ENCODE results near the gene USP17L29. TPM values are rescaled to one million over a fixed set of nuclear protein-coding genes. Genes with fewer than 3 reads are reported as not detected.
A peak's percentile ranks its signal among the peaks of the same experiment; 100 is the strongest.
"Not testable (repeated sequence)": the region's sequence is repeated elsewhere in the genome, so short reads cannot be mapped to it uniquely, and the experiment has no call there.

USP17L29 gene
- total RNA-seq, 6 experiments from 2014 or later = not detected

DNA sequence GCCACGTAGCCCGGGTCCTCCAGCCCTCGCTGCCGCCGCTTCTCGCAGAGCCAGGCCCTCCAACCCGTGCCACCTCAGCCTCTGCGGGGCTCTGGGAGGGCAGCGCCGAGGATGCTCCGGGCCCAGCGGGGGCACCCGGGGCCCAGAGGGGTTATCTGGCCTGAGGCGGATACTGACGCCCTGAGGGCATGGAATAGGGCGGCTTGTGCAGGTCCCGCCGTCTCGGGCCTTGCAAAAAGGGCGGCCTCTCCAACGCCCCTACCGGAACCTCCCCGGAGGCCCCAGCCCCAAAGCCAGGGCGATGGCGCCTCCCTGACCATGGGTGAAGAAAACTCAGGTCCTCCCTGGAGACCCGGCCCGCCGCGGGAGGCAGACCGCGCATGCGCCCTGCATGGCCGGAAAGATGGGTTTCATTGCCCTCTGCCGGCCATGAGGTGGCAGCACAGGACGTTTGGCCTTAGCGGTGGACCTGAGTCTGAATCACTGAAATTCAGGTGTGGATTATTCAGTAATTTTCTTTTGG lies 27.6 kb downstream of the USP17L29 start:
- H3K4me3 Mint-ChIP-seq; H3K36me3 Mint-ChIP-seq (ENCODE audit: low read depth); H3K27me3 Mint-ChIP-seq (ENCODE audit: insufficient read depth); H3K27ac Mint-ChIP-seq; H3K4me1 Mint-ChIP-seq (ENCODE audit: low read depth): not testable (repeated sequence)
- H3K9me3 Mint-ChIP-seq = peaks cover 29% of the 10 kb centered on the region
- DNase-seq = peak; percentile 22
- TF ChIP-seq, protein P1, sequence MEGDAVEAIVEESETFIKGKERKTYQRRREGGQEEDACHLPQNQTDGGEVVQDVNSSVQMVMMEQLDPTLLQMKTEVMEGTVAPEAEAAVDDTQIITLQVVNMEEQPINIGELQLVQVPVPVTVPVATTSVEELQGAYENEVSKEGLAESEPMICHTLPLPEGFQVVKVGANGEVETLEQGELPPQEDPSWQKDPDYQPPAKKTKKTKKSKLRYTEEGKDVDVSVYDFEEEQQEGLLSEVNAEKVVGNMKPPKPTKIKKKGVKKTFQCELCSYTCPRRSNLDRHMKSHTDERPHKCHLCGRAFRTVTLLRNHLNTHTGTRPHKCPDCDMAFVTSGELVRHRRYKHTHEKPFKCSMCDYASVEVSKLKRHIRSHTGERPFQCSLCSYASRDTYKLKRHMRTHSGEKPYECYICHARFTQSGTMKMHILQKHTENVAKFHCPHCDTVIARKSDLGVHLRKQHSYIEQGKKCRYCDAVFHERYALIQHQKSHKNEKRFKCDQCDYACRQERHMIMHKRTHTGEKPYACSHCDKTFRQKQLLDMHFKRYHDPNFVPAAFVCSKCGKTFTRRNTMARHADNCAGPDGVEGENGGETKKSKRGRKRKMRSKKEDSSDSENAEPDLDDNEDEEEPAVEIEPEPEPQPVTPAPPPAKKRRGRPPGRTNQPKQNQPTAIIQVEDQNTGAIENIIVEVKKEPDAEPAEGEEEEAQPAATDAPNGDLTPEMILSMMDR (IDR thresholded peaks at IDR 0.05) = peak; percentile 73

DNA sequence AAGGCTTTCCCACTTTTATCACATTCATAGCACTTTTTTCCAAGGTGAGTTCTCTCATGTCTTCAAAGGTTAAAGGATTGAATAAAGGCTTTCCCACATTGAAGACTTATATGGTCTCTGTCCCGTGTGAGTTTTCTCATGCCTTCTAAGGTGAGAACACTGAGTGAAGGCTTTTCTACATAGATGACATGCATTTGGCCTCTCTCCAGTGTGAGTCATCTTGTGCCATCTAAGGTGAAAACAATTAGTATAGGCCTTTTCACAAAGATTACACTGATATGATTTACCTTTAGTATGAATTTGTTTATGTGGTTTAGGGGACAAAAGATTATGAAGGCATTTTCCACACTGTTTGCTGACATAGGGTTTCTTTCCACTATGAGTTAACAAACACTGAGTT lies 30.7 kb downstream of the USP17L29 start:
- no peaks in the 10 kb centered on the region for H3K27me3 Mint-ChIP-seq (ENCODE audit: insufficient read depth)
- TF ChIP-seq, protein P1 (IDR thresholded peaks at IDR 0.05) = no peak
- no peak overlapping the region for H3K27ac Mint-ChIP-seq

DNA sequence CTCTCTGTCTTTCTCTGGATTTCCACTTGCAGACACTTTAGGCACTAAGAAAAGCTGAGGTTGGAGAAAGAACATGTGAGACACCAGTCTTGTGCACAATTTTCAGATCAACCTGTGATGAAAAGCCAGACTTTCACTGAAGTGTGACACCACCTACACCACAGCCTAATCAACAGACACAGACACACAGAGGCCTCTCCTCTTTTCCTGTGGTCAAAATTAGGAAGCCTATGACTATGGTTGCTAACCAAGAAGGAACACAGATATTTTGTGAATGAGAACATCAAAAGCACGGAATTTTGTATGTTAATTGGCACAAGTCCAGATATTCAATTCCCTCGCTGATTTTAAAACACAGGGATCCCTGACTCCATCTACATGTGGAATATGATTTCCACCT lies 35.6 kb downstream of the USP17L29 start:
- not testable (repeated sequence) for H3K36me3 Mint-ChIP-seq (ENCODE audit: low read depth); H3K27ac Mint-ChIP-seq

More for the DNA sequence above, 30.7 kb downstream of the USP17L29 start:
- Mint-ChIP-seq H3K36me3 (ENCODE audit: low read depth) (no peaks in the 10 kb centered on the region), H3K4me3 (no peak overlapping the region), H3K4me1 (ENCODE audit: low read depth) (no peaks in the 10 kb centered on the region), H3K9me3 (peaks cover 16% of the 10 kb centered on the region)
- no peak for DNase-seq

More for the DNA sequence above, 35.6 kb downstream of the USP17L29 start:
- DNase-seq; H3K4me3 Mint-ChIP-seq; H3K4me1 Mint-ChIP-seq (ENCODE audit: low read depth); H3K27me3 Mint-ChIP-seq (ENCODE audit: insufficient read depth): not testable (repeated sequence)
- H3K9me3 Mint-ChIP-seq = peaks cover 16% of the 10 kb centered on the region; the same call in 1 of the 2 replicates

Other genes starting within 250 kb of the USP17L29 start
- not detected for gene FAM90A26, start 183.2 kb upstream of the USP17L29 start, total RNA-seq (2021; fragmentation: NEBNext Ultra II Directional; extraction: Animal tissue kit (Norgen Biotek cat#: 25700))
- gene USP17L10, start 143.0 kb upstream of the USP17L29 start, total RNA-seq (2021; fragmentation: NEBNext Ultra II Directional; extraction: Animal tissue kit (Norgen Biotek cat#: 25700)) = not detected
- gene USP17L11, start 138.2 kb upstream of the USP17L29 start, total RNA-seq (2021; fragmentation: NEBNext Ultra II Directional; extraction: Animal tissue kit (Norgen Biotek cat#: 25700)) = under 1 TPM in 1 of 6 experiments, not detected in 5; 0.11 TPM
- gene USP17L12, start 133.5 kb upstream of the USP17L29 start, total RNA-seq (2021; fragmentation: NEBNext Ultra II Directional; extraction: Animal tissue kit (Norgen Biotek cat#: 25700)) = not detected
- gene USP17L13, start 128.7 kb upstream of the USP17L29 start, total RNA-seq (2021; fragmentation: NEBNext Ultra II Directional; extraction: Animal tissue kit (Norgen Biotek cat#: 25700)) = not detected
- not detected for gene USP17L15, start 119.3 kb upstream of the USP17L29 start, total RNA-seq (2021; fragmentation: NEBNext Ultra II Directional; extraction: Animal tissue kit (Norgen Biotek cat#: 25700))
- gene USP17L17, start 109.8 kb upstream of the USP17L29 start, total RNA-seq (2021; fragmentation: NEBNext Ultra II Directional; extraction: Animal tissue kit (Norgen Biotek cat#: 25700)) = not detected
- not detected for gene USP17L18, start 105.0 kb upstream of the USP17L29 start, total RNA-seq (2021; fragmentation: NEBNext Ultra II Directional; extraction: Animal tissue kit (Norgen Biotek cat#: 25700))
- not detected for gene USP17L19, start 100.3 kb upstream of the USP17L29 start, total RNA-seq (2021; fragmentation: NEBNext Ultra II Directional; extraction: Animal tissue kit (Norgen Biotek cat#: 25700))
- gene USP17L20, start 95.5 kb upstream of the USP17L29 start, total RNA-seq (2021; fragmentation: NEBNext Ultra II Directional; extraction: Animal tissue kit (Norgen Biotek cat#: 25700)) = not detected
- gene USP17L21, start 90.8 kb upstream of the USP17L29 start, total RNA-seq (2021; fragmentation: NEBNext Ultra II Directional; extraction: Animal tissue kit (Norgen Biotek cat#: 25700)) = not detected
- not detected for gene USP17L22, start 86.0 kb upstream of the USP17L29 start, total RNA-seq (2021; fragmentation: NEBNext Ultra II Directional; extraction: Animal tissue kit (Norgen Biotek cat#: 25700))
- gene USP17L24, start 28.5 kb upstream of the USP17L29 start, total RNA-seq (2021; fragmentation: NEBNext Ultra II Directional; extraction: Animal tissue kit (Norgen Biotek cat#: 25700)) = not detected
- not detected for gene USP17L25, start 23.7 kb upstream of the USP17L29 start, total RNA-seq (2021; fragmentation: NEBNext Ultra II Directional; extraction: Animal tissue kit (Norgen Biotek cat#: 25700))
- gene USP17L26, start 19.0 kb upstream of the USP17L29 start, total RNA-seq (2021; fragmentation: NEBNext Ultra II Directional; extraction: Animal tissue kit (Norgen Biotek cat#: 25700)) = not detected
- not detected for gene USP17L5, start 14.2 kb upstream of the USP17L29 start, total RNA-seq (2021; fragmentation: NEBNext Ultra II Directional; extraction: Animal tissue kit (Norgen Biotek cat#: 25700))
- gene USP17L27, start 9.5 kb upstream of the USP17L29 start, total RNA-seq (2021; fragmentation: NEBNext Ultra II Directional; extraction: Animal tissue kit (Norgen Biotek cat#: 25700)) = not detected
- not detected for gene USP17L28, start 4.7 kb upstream of the USP17L29 start, total RNA-seq (2021; fragmentation: NEBNext Ultra II Directional; extraction: Animal tissue kit (Norgen Biotek cat#: 25700))
- gene USP17L30, start 9.5 kb downstream of the USP17L29 start, total RNA-seq (2021; fragmentation: NEBNext Ultra II Directional; extraction: Animal tissue kit (Norgen Biotek cat#: 25700)) = not detected
- not detected for gene DEFB131A, start 90.8 kb downstream of the USP17L29 start, total RNA-seq (2021; fragmentation: NEBNext Ultra II Directional; extraction: Animal tissue kit (Norgen Biotek cat#: 25700))

Measured in HFFc6 (cell line).